HL-60/S4 treated with phorbol 12-myristate 13-acetate at 8.2 ng/mL for 4 days and 3 days (cell line): ENCODE results near the gene VSIR.

Experiments used
- in situ Hi-C: fragments of 300-500 bp; cut with MboI; formaldehyde crosslinking; loops from 2 replicates; pipeline ENCODE4 v1.15.0; 2022; ENCODE audit warnings: low sequenced_read_pairs

VSIR gene

GRCh38 chr10:71749396-71749795, 23.9 kb downstream of the VSIR start:
- in situ Hi-C loops = no loop called here

- in situ Hi-C loops = no loop called here
These were observed 24.6 kb downstream of the VSIR start for GRCh38 chr10:71748671-71749191.

DNA sequence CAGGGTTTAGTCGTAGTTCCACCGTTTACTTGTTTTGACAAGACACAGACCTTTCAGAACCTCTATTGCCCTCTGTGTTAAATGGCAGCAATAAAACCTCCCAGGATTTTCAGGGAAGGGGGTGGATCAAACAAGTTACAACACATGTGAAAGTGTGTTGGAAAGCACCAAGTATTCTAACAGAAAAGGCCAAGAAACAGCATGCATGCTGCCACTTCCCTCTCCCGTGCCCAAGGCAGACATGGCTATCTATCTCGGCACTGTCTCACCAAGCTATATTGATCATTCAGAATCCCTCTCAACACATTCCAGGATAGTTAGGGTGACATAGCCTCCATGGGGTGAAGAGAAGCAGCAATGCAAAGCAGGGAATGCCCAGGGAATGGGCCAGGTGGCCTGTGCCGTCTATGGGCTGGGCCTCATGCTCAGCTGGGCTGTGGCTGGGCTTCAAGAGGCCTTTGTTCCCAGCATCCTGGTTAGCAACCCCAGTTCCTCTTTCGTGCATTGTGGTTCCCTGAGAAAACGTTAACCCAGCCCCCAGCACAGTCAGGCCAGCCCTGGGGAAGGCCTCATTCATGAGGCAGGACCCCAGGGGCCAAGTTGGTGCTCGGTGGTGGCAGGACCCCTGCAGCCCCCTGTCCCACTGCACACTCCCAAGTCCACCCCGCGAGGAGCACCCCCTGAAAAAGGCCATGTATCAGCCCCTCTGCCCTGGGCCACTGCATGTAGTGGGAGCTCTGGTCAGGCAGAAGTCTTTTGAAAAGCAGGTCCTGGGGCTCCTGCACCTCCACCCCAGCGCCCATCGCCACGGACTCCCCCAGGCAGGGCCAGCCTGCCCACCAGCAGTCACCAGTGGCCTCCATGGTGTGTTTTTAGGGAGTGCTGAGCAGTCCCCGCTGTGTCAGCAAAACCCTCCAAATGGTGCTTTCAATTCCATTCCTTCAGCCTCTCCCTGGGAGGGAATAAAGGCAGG, 25.5 kb downstream of the VSIR start:
- in situ Hi-C loops = no loop called here

DNA sequence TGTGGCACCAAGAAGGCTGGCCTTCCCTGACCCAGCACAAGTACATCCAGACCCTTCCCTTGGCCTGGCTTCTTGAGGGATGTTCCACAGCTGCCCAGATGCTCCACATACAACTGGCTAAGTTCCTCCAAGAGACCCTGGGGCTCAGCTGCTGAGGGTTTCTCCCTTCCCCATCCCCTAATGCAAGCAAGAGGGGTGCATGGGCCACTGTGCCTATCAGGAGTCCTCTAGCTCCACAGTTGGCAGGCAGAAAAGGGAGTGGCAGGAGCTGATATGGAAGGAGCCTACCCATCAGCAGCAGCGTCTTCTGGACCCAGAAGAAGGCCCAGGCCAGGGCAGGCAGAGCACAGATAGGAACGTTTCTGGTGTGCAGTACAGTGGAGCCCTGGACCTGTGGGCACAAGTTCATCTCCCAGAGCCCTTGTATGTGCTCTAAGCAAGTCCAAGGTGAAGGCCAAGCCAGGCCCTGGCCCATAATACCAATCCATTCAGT, 26.2 kb downstream of the VSIR start:
- in situ Hi-C loops = no loop called here

- in situ Hi-C loops = no loop called here
These were observed 26.8 kb downstream of the VSIR start for GRCh38 chr10:71746344-71747037.

- in situ Hi-C loops = no loop called here
These were observed 27.6 kb downstream of the VSIR start for GRCh38 chr10:71745664-71746250.

- in situ Hi-C loops = no loop called here
These were observed 28.2 kb downstream of the VSIR start for GRCh38 chr10:71744897-71745663.

DNA sequence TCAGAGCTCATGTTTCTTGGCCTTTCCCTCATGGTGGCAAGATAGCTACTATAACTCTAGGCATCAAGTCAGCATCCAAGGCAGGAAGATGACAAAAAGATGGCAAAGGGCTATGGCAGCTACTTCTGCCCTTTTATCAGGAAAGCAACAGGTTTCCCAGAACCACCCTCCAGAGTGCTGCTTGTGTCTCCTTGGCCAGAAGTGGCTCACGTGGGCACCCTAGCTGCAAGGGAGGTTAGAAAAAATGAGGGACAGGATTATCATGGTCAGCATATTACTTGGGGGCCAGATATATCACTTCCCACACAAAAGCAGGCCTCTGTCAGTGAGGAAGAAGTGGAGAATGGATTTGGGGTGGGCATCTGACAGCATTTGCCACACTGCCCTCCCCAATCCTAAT, 29.5 kb downstream of the VSIR start:
- in situ Hi-C loops = no loop called here

GRCh38 chr10:71743089-71743838, 30.1 kb downstream of the VSIR start:
- in situ Hi-C loops = no loop called here

GRCh38 chr10:71742301-71743088, 30.8 kb downstream of the VSIR start:
- in situ Hi-C loops = no loop called here

DNA sequence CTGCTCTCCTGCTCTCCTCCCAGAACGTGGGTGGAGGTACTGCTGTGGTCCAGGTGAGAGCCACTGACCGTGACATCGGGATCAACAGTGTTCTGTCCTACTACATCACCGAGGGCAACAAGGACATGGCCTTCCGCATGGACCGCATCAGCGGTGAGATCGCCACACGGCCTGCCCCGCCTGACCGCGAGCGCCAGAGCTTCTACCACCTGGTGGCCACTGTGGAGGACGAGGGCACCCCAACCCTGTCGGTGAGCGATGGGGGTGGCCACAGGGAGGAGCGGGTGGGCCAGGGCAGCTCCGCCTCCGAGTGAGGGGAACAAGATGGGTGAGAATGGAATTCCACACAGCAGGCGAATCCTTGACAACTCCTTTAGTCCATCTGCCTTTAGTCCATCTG, 31.6 kb downstream of the VSIR start:
- in situ Hi-C loops = no loop called here

- in situ Hi-C loops = no loop called here
These were observed 32.3 kb downstream of the VSIR start for GRCh38 chr10:71741029-71741428.

GRCh38 chr10:71740069-71740653, 33.2 kb downstream of the VSIR start:
- in situ Hi-C loops = no loop called here

DNA sequence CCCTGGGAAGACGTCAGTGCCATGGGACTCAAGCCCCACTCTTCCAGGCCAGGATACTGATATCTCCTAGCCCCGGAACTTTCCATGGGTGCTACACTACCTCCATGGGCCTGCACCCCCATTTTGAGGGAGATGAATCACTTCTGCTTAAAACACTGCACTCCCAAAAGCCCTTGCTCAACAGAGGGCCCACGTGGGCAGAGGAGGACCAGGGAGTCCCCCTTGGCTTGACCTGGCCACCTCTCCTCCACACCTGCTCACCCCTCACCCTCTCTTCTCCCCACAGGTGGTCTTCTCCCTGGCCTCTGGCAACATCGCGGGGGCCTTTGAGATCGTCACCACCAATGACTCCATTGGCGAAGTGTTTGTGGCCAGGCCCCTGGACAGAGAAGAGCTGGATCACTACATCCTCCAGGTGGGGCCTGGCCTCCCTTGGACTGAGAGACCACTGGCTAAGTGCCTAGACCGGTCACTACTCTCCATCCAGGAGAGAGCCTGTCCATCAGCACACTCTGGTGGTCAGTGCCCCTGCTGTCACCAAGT, 33.9 kb downstream of the VSIR start:
- in situ Hi-C loops = no loop called here

DNA sequence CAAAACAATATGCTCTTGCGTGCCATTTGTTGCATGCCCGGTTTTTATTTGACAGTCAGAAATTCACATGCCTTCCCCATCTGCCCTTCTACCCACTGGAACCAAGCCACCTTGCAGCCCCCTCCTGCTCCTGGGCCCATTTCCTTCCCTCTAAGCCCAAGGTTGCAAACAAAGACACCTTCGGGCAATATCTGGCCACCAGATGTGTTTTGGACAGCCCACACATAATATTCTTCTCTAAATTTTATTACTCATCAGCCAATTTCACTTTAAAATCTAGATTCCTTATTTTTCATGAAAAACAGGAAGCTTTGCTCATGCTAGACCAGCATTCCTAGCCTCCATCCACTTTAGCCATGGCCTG, 35.5 kb downstream of the VSIR start:
- in situ Hi-C loops = no loop called here

DNA sequence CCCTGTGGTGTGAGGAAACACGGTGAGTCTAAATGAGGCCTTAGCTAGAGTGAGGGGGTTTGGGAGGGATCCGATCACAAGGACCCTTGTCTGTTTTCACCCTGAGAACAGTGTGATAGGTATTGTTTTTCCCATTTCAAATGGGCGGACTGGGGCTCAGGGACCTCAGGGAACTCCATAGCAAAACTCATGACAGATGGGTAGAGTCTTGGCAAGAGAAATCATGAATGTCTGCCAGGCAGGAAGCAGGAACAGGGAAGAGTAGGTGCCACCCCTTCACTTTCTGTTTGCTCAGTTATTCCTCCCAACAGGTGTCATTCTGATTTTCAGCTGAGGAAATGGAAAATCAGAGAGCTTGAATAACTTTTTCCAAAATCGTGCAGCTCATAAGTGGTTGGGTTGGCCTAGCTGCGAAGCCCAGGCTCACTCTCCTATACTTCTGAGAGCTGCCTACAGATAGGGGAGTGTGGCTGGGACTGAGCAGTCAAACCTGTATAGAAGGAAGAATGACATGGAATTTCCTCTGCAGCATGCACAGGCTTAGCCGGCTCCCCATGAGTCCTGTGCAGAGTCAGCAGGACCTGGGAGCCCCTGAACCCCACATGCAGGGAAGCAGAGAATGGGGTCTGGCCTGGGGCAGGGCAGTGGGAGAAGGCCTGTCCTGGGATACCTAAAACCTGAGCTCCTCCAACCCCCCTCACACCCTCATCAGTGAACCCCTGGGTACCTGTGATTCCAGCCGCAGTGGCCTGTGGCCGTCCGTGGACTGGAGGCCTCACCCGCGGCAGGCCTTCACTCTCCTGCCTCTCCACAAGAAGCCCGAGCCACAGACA, 36.1 kb downstream of the VSIR start:
- in situ Hi-C loops = no loop called here

DNA sequence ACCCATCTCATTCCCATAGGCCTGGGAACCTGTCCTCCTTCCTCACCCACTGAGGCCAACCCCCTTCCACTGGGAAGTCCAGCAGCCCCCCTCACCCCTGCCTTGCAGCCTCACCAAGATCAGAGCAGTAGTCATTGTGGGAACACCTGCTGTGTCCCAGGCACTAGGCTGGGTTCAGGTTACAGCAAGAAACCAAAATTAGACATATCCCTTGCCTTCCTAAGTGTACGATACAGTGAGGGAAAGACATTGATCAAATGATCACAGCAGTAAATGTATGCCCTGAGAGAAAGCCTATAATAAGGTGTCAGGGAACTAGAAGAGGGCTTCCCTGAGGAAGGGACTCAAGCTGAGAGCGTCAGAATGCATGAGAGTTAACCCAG, 36.8 kb downstream of the VSIR start:
- in situ Hi-C loops = no loop called here
